ENCODE results near the gene PQBP1. TPM values are rescaled to one million over a fixed set of nuclear protein-coding genes. Genes with fewer than 3 reads are reported as not detected.

PQBP1 gene
- total and polyA plus RNA-seq, 4 donors: 22.0 to 44.3 (median 37.3) TPM

DNA sequence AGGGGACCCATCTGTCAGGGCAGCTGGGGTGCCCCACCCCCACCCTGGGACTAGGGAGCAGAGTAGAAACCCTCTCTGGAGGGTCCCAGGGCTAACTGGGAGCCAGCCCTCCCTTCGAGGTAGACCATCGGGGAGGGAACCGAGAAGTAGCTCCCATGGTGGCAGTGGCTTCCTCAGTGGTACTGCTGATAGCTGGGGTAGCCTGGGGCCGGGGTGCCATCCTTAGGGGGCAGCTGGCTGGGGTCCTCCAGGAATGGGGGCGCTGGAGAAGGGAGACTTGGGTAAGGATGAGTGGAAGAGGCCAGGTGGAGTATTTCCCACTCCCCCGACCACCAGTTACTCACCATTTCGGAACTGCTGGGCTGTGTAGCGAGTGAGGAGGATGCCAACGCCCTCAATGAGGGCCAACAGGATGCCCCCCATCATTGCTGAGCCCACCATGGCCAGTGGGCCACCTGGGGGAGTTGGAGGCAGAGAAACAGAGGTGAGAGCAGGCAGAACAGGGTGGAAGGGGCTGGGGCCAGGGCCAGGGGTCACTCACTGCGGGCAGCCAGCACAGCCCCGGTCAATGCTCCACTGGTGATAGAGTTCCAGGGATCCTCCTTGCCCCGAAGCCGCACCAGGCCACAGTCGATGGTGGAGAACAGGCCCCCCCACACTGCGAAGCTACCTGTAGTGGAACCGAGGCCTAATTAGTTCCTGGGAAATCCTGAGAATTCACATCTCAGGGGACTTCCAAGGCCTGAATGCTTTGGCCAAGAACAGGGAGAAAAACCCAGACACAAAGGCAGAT is 4.0 kb upstream of the PQBP1 start:
- H3K4me3 ChIP-seq (ENCODE audit: low read depth in 1 of 3, low read length in 3 of 3): no peak overlapping the region
- H3K9me3 ChIP-seq (ENCODE audit: control insufficient read depth in 4 of 4, low read length in 3 of 4): no peaks in the 10 kb centered on the region
- WGBS: 92% methylated on average over 16 of the region's 16 CpGs
- H3K36me3 ChIP-seq (ENCODE audit: control insufficient read depth in 4 of 4, insufficient read depth in 3 of 4, low read depth in 1 of 4, low read length in 3 of 4): peaks cover 0 to 3% (median 0%) of the 10 kb centered on the region in 4 donors
- H3K27me3 ChIP-seq (ENCODE audit: control insufficient read depth in 4 of 4, insufficient read depth in 4 of 4, low read length in 3 of 4): no peaks in the 10 kb centered on the region
- H3K4me1 ChIP-seq (ENCODE audit: control insufficient read depth in 4 of 4, insufficient read depth in 4 of 4, low read length in 3 of 4): peaks cover 8 to 16% (median 12%) of the 10 kb centered on the region in 4 donors
- no peak overlapping the region for H3K27ac ChIP-seq (ENCODE audit: low read depth in 1 of 2, low read length in 2 of 2)
- H3K9ac ChIP-seq (ENCODE audit: low read depth in 1 of 2, low read length in 2 of 2): no peak overlapping the region
- DNase-seq (ENCODE audit: low spot score): no peak
- TF ChIP-seq, protein P1, sequence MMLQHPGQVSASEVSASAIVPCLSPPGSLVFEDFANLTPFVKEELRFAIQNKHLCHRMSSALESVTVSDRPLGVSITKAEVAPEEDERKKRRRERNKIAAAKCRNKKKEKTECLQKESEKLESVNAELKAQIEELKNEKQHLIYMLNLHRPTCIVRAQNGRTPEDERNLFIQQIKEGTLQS (IDR thresholded peaks at IDR 0.05): no peak

DNA sequence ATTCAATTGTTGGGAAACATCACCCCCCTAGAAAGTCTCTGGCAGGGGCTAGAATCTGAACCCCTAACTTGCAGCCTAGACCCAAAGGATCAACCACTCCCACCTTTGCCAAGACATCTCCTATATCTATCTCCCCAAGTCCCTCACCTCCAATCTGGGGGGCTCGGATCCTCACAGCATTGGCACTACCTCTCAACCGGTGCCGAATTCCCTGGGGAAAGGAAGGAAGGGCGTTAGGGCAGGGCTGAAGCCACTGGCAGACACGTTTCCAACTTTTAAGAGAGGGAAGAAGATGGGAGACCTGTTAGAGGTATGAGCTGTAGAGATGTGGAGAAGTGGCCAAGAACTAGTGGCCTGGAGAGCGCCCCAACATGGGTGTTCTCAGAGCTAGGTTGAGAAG is 2.8 kb upstream of the PQBP1 start:
- Histone ChIP-seq H3K36me3 (ENCODE audit: control insufficient read depth in 4 of 4, insufficient read depth in 3 of 4, low read depth in 1 of 4, low read length in 3 of 4) (peaks cover 0 to 6% (median 0%) of the 10 kb centered on the region in 4 donors), H3K4me1 (ENCODE audit: control insufficient read depth in 4 of 4, insufficient read depth in 4 of 4, low read length in 3 of 4) (peaks cover 10 to 21% (median 14%) of the 10 kb centered on the region in 4 donors), H3K9ac (ENCODE audit: low read depth in 1 of 2, low read length in 2 of 2) (no peak overlapping the region), H3K27ac (ENCODE audit: low read depth in 1 of 2, low read length in 2 of 2) (no peak overlapping the region), H3K9me3 (ENCODE audit: control insufficient read depth in 4 of 4, low read length in 3 of 4) (no peaks in the 10 kb centered on the region), H3K27me3 (ENCODE audit: control insufficient read depth in 4 of 4, insufficient read depth in 4 of 4, low read length in 3 of 4) (no peaks in the 10 kb centered on the region), H3K4me3 (ENCODE audit: low read depth in 1 of 3, low read length in 3 of 3) (no peak overlapping the region)
- DNase-seq (ENCODE audit: low spot score): no peak
- 90% methylated on average over 6 of the region's 6 CpGs for WGBS
- TF ChIP-seq FOXA1 (IDR thresholded peaks at IDR 0.05) (no peak), HNF4G (IDR thresholded peaks at IDR 0.05) (no peak)
- TF ChIP-seq, protein P2, sequence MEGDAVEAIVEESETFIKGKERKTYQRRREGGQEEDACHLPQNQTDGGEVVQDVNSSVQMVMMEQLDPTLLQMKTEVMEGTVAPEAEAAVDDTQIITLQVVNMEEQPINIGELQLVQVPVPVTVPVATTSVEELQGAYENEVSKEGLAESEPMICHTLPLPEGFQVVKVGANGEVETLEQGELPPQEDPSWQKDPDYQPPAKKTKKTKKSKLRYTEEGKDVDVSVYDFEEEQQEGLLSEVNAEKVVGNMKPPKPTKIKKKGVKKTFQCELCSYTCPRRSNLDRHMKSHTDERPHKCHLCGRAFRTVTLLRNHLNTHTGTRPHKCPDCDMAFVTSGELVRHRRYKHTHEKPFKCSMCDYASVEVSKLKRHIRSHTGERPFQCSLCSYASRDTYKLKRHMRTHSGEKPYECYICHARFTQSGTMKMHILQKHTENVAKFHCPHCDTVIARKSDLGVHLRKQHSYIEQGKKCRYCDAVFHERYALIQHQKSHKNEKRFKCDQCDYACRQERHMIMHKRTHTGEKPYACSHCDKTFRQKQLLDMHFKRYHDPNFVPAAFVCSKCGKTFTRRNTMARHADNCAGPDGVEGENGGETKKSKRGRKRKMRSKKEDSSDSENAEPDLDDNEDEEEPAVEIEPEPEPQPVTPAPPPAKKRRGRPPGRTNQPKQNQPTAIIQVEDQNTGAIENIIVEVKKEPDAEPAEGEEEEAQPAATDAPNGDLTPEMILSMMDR (IDR thresholded peaks at IDR 0.05; ENCODE audit: low read depth, low read length, missing input control): no peak
- TF ChIP-seq, protein P3, sequence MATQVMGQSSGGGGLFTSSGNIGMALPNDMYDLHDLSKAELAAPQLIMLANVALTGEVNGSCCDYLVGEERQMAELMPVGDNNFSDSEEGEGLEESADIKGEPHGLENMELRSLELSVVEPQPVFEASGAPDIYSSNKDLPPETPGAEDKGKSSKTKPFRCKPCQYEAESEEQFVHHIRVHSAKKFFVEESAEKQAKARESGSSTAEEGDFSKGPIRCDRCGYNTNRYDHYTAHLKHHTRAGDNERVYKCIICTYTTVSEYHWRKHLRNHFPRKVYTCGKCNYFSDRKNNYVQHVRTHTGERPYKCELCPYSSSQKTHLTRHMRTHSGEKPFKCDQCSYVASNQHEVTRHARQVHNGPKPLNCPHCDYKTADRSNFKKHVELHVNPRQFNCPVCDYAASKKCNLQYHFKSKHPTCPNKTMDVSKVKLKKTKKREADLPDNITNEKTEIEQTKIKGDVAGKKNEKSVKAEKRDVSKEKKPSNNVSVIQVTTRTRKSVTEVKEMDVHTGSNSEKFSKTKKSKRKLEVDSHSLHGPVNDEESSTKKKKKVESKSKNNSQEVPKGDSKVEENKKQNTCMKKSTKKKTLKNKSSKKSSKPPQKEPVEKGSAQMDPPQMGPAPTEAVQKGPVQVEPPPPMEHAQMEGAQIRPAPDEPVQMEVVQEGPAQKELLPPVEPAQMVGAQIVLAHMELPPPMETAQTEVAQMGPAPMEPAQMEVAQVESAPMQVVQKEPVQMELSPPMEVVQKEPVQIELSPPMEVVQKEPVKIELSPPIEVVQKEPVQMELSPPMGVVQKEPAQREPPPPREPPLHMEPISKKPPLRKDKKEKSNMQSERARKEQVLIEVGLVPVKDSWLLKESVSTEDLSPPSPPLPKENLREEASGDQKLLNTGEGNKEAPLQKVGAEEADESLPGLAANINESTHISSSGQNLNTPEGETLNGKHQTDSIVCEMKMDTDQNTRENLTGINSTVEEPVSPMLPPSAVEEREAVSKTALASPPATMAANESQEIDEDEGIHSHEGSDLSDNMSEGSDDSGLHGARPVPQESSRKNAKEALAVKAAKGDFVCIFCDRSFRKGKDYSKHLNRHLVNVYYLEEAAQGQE (IDR thresholded peaks at IDR 0.05): no peak

DNA sequence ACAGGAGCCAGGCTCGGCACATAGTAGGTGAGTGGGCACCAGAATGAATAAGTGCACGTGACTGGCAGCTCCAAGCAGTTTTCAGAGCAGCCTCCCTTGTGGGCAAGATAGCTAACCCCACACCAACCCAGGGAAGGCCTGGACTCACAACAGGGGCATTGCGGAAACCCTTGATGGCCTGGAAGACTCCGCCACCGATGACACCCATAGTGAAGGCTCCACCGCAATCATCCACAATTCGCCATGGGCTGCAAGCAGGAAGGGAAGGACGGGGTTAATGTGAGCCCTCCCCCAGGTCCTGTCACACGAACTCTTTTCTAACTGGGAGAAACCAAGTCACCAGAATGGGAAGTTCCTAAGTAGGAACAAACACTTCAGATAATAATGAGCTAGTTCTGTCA is 1.1 kb upstream of the PQBP1 start:
- H3K4me3 ChIP-seq (ENCODE audit: low read depth in 1 of 3, low read length in 3 of 3): peak overlapping the region; percentile 61 to 85 (median 85)
- no peaks in the 10 kb centered on the region for H3K9me3 ChIP-seq (ENCODE audit: control insufficient read depth in 4 of 4, low read length in 3 of 4)
- peak overlapping the region; percentile 97 to 98 for H3K27ac ChIP-seq (ENCODE audit: low read depth in 1 of 2, low read length in 2 of 2)
- peak overlapping the region; percentile 72 to 78 for H3K9ac ChIP-seq (ENCODE audit: low read depth in 1 of 2, low read length in 2 of 2)
- TF ChIP-seq SP1 (IDR thresholded peaks at IDR 0.05) (no peak), EGR1 (IDR thresholded peaks at IDR 0.05; ENCODE audit: low read depth in 2 of 2) (no peak), YY1 (IDR thresholded peaks at IDR 0.05) (no peak), FOXA2 (IDR thresholded peaks at IDR 0.05) (no peak), HNF4A (conservative IDR thresholded peaks at IDR 0.05) (no peak), JUND (IDR thresholded peaks at IDR 0.05) (no peak), HNF4G (IDR thresholded peaks at IDR 0.05) (no peak)
- TF ChIP-seq, protein P3 (IDR thresholded peaks at IDR 0.05): no peak
- TF ChIP-seq, protein P4, sequence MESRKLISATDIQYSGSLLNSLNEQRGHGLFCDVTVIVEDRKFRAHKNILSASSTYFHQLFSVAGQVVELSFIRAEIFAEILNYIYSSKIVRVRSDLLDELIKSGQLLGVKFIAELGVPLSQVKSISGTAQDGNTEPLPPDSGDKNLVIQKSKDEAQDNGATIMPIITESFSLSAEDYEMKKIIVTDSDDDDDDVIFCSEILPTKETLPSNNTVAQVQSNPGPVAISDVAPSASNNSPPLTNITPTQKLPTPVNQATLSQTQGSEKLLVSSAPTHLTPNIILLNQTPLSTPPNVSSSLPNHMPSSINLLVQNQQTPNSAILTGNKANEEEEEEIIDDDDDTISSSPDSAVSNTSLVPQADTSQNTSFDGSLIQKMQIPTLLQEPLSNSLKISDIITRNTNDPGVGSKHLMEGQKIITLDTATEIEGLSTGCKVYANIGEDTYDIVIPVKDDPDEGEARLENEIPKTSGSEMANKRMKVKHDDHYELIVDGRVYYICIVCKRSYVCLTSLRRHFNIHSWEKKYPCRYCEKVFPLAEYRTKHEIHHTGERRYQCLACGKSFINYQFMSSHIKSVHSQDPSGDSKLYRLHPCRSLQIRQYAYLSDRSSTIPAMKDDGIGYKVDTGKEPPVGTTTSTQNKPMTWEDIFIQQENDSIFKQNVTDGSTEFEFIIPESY (IDR thresholded peaks at IDR 0.05): no peak
- H3K4me1 ChIP-seq (ENCODE audit: control insufficient read depth in 4 of 4, insufficient read depth in 4 of 4, low read length in 3 of 4): peaks cover 10 to 17% (median 13%) of the 10 kb centered on the region in 4 donors
- H3K27me3 ChIP-seq (ENCODE audit: control insufficient read depth in 4 of 4, insufficient read depth in 4 of 4, low read length in 3 of 4): no peaks in the 10 kb centered on the region
- H3K36me3 ChIP-seq (ENCODE audit: control insufficient read depth in 4 of 4, insufficient read depth in 3 of 4, low read depth in 1 of 4, low read length in 3 of 4): peaks cover 0 to 10% (median 1%) of the 10 kb centered on the region in 4 donors
- no peak for DNase-seq (ENCODE audit: low spot score)
- 47% methylated on average over 9 of the region's 9 CpGs for WGBS

All from liver (tissue), 9 donors.